HG02981 (cell line): ENCODE data around the gene LYPD3.
"Not testable (repeated sequence)": the region's sequence is repeated elsewhere in the genome, so short reads cannot be mapped to it uniquely, and the experiment has no call there.

Experiments used
- ATAC-seq: cut with Tn5 transposase; IDR thresholded peaks from one replicate; pipeline ENCODE4 v1.9.1; 2021; ENCODE audit warnings: mild to moderate bottlenecking, moderate library complexity; ENCODE audit not compliant: unreplicated experiment

LYPD3 gene

GRCh38 chr19:43465468-43466120 is at the start of gene LYPD3:
LYPD3 (minus strand) TSS chr19:43465608; CDS start chr19:43465571, 37 bp downstream.
- no peak for ATAC-seq

GRCh38 chr19:43512399-43512798 is 47.0 kb upstream of the LYPD3 start:
- ATAC-seq = not testable (repeated sequence)

- no peak for ATAC-seq
Measured at GRCh38 chr19:43511324-43511723, 45.9 kb upstream of the LYPD3 start.

GRCh38 chr19:43510713-43511112 is 45.3 kb upstream of the LYPD3 start:
- ATAC-seq = no peak

- ATAC-seq = no peak
Measured at GRCh38 chr19:43507880-43508279, 42.5 kb upstream of the LYPD3 start.

- ATAC-seq = no peak
Measured at GRCh38 chr19:43506629-43507028, 41.2 kb upstream of the LYPD3 start.

GRCh38 chr19:43505941-43506340 is 40.5 kb upstream of the LYPD3 start:
- ATAC-seq = no peak

GRCh38 chr19:43505186-43505456 is 39.7 kb upstream of the LYPD3 start:
- no peak for ATAC-seq

GRCh38 chr19:43504426-43505185 is 39.2 kb upstream of the LYPD3 start, which contains the start of gene PHLDB3:
PHLDB3 (minus strand) TSS chr19:43504746; CDS start chr19:43504118, 628 bp downstream.
- peak; percentile 8 for ATAC-seq

- ATAC-seq = peak; percentile 91
Measured at GRCh38 chr19:43503501-43504425, 38.4 kb upstream of the LYPD3 start.

- no peak for ATAC-seq
Measured at GRCh38 chr19:43502419-43502976, 37.1 kb upstream of the LYPD3 start.

- no peak for ATAC-seq
Measured at GRCh38 chr19:43501661-43502418, 36.4 kb upstream of the LYPD3 start.

- no peak for ATAC-seq
Measured at GRCh38 chr19:43499042-43499441, 33.6 kb upstream of the LYPD3 start.

GRCh38 chr19:43498233-43498842 is 32.9 kb upstream of the LYPD3 start:
- ATAC-seq = no peak

GRCh38 chr19:43496960-43497359 is 31.6 kb upstream of the LYPD3 start:
- ATAC-seq = no peak

- no peak for ATAC-seq
Measured at GRCh38 chr19:43495082-43495481, 29.7 kb upstream of the LYPD3 start.

GRCh38 chr19:43490759-43491158 is 25.4 kb upstream of the LYPD3 start:
- no peak for ATAC-seq

- no peak for ATAC-seq
Measured at GRCh38 chr19:43489979-43490599, 24.7 kb upstream of the LYPD3 start.

- no peak for ATAC-seq
Measured at GRCh38 chr19:43489310-43489709, 23.9 kb upstream of the LYPD3 start.

GRCh38 chr19:43488179-43488578 is 22.8 kb upstream of the LYPD3 start:
- ATAC-seq = no peak
